Stimulated activated CD4-positive, alpha-beta T cell treated with anti-CD3 and anti-CD28 coated beads, Interleukin-12 subunit alpha, Interleukin-12 subunit beta, amount 100 ng/mL, for 24 hours (primary cell): ENCODE data around the gene ANK3.

ENCODE experiments used
- DNase-seq, 2 experiments: peaks; one replicate each; pipeline ENCODE4 v3.0.0-alpha.2; 2020; ENCODE audit warnings: low read depth in 2 of 2

The ANK3 gene

DNA sequence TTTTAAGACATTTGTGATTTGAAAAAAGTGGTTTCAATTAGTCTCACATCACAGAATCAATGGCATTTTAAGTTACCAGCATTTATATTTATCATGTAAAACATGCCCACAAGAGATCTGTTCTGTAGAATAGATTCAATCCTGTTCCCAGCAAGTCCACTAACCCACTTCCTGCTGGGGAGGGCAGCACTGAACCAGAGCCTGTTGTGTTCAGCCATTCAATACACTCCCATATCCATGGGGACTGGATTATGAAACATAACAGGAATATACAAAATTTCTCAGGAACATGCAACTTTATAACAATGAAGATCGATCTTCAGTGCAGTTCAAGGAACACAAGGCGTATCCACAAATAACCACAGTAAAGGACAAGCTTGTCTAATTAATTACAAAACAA, 24.4 kb upstream of the ANK3 start:
- DNase-seq: no peak

- no peak for DNase-seq
Observed at GRCh38 chr10:60413306-60414012, 23.8 kb upstream of the ANK3 start.

DNA sequence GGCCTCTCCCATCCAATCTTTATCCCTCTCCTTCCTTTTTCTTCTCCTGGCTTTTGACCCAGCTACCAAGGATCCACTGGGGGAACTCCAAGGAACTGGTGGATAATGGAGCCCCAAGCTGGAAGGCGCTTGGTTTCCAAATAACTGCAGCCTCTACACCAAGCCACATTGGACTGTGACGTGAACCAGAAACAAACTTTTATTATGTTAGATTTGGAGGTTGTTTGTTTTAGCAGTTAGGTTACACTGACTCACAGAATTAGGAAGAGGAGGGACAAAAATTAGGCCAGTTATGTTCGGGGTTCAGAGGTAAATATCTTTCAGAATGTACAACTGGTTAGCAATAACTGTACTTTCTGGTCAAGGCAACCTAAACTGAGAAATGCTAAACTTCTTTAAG, 21.3 kb upstream of the ANK3 start:
- no peak for DNase-seq

- DNase-seq: no peak
Observed at GRCh38 chr10:60409202-60409601, 19.5 kb upstream of the ANK3 start.

DNA sequence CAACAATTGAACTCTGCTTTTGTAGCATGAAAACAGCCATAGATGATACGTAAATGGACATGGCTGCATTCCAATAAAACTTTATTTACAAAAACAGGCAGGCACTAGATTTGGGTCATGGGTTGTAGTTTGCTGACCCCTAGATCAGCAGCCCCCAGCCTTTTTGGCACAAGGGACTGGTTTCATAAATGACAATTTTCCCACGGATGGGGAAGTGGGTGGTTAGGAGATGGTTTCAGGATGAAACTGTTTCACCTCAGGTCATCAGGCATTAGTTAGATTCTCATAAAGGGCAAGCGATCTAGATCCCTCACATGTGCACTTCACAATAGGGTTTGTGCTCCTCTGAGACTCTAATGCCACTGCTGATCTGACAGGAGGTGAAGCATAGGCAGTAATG, 16.5 kb upstream of the ANK3 start:
- DNase-seq: no peak

DNA sequence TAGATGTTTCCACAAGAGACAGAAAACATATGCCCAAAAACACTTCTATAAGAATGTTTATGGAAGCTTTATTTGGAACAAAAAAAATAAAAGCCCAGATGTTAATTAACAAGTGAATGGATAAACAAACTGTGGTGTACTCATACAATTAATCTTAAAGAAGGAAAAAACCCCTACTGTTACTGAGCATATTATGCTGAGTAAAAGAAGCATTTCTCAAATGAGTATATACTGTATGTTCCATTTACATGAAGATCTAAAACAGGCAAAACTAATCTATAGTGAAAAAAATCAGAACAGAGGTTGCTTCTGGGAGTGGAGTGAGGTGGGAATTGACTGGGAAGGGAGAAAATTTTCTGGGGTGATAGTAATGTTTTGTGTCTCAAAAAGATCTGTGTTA, 15.5 kb upstream of the ANK3 start:
- no peak for DNase-seq

DNA sequence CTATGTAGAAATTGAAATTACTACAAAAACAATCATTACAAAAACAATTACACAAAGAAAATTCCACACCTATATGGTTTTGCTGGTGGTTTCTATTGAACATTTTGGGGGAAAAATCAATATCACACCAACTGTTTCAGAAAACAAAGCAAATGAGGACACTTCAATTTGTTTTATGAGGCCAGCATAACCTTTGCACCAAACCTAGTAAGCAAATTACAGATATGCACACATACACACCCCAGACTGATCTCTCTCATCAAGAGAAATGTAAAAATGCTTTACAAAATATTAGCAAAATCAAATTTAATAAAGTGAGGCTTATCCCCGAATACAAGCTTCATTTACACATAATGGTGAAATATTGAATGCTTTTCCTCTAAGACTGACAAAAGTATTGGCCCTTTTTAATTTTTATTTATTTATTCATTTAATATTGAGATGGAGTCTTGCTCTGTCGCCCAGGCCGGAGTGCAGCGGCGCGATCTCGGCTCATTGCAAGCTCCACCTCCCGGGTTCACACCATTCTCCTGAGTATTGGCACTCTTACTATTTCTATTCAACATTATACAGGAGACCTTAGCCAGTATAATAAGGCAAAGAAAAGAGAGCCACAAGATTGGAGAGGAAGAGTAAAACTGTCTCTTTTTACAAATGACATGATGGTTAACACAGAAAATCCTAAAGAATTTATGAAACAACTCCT, 13.6 kb upstream of the ANK3 start:
- DNase-seq: no peak

- no peak for DNase-seq
Observed at GRCh38 chr10:60400366-60400765, 10.7 kb upstream of the ANK3 start.

- no peak for DNase-seq
Observed at GRCh38 chr10:60399328-60399727, 9.7 kb upstream of the ANK3 start.

DNA sequence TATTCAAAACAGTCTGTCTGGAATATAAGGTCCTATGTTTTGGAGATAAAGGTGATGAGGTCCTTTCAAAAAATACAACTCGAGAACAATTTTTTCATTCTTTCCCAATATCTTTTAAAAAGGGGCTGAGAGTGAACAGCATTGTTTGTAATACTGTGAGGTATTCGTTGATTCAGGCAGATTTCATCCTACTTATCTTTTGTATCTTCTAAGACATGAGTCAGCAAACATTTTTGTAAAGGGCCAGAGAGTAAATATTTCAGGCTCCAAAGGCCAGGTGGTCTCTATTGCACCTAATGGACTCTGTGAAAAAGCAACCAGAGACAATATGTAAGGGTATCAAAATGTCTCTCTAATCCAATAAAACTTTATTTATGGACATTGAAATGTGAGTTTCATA, 8.1 kb upstream of the ANK3 start:
- no peak for DNase-seq

GRCh38 chr10:60396766-60397165, 7.1 kb upstream of the ANK3 start:
- no peak for DNase-seq

DNA sequence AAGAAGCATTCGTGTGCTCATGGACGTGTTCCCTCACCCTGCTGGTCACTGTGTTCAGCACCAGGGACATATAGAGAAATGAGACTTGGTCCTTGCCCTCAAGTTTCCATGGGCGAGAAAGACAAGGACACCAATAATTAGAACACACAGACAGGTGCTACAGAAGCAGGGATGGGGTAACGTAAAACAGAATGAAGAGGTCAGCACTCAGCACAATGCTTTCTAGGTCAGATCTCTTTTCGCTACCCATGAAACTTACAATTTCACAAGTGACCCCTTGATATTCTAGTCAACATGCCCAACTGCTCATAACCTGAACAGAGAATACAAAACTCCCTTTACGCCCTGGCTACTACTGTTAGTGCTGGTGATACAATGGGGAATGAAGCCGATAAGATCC, 6.0 kb upstream of the ANK3 start:
- DNase-seq: no peak

GRCh38 chr10:60394446-60394845, 4.8 kb upstream of the ANK3 start:
- DNase-seq: no peak

DNA sequence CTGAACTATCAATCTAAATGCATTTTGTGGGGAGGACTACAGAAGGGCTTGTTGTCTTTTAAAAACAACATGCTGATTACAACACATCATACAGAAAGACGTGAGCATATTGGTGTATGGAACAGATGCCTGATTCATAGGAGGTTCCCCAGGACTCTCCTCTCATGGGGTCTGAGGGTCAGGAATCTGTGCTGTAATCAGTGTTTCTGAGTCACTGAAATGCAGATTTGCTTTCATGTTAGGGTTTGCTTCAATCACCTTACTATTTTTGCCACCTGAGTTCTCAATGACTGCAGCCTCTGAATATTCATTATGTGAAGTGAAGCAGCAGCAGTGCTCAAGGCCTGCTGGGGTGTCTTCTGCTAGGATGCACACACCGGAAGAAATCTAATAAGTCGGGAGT, 550 bp upstream of the ANK3 start:
- DNase-seq: no peak

DNA sequence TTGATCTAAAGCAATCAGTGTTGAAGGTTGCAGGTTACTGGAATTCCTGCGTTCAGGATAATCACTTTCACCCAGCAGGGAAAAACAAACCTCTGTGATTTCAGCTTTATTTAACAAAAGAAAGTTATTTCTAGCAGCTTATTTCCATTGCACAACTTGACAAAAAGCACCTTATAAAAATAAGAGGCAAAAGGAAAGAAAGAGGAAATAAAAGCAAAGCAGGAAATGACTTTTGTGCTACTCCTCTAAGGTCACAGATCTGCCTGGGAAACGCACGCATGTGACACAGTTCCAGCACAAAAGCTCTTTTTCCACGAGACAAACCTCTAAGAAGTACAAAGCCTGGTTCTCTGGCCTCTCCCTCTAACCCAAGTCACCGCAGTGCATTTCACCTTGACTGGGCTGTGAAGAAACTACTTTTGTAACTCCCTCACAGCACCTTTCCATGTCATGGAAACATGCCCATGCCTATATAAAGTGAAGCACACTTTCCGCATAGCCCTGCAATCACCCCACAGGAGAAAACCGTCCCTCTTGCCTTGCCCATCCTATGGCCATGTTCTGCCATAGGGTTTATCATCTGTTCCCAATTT, 870 bp downstream of the ANK3 start:
- no peak for DNase-seq

DNA sequence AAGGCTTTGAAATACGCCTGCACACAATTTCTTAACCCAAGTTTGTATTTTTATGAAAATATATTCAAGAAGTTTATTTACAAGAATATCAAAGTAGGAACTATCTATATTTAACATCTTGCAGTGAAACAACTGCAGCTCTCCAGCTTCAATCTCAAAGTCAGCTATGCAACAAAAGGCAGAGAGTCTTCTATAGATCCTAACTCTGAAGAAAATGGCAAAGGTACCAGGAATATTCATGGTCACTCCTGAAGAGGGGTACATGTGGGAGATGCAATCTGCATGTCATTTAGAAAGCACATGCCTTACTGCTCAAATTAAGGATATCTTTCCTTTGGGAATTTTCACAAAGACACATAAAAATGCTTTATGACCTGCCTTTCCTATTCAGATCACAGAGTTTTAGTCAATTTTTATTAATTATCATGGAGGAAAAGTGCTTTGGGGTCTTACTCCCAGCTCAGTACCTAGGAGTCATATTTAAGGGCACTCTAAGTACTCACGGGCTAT, 1.5 kb downstream of the ANK3 start:
- no peak for DNase-seq

DNA sequence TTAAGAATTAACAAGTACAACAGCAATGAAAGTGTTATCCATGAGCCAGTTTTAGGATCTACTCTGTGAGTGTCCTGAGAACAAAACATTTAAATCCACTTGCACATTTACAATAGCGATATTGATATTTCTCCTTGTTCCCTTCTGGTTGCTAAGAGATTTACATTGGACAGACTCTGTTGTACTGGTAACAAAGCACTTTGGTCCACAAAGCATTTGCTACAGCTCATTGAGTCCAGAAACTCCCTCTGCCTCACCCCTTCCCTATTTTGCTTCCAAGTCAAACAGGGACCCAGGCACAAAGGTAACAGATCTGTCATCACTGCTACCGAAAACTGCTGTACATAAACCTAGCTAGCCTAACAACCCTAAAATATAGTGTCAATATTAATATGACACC, 2.1 kb downstream of the ANK3 start:
- DNase-seq: no peak

DNA sequence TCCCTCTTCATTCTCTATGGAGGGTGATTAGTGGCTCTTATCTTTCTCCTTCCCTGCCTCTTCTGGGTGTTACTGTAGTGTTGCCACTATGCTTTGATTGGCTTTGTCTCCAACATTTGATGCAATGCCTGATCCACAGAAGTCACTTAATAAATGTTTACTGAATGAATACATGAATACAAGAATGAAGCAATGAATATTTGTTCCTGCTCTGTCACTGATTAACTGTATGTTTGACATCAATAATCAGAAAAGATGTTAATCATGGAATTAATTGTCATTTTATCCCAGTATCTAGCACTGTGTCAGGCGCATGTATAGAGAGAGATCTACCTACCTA, 4.3 kb downstream of the ANK3 start:
- DNase-seq: no peak

GRCh38 chr10:60384708-60385398, 4.8 kb downstream of the ANK3 start:
- no peak for DNase-seq

DNA sequence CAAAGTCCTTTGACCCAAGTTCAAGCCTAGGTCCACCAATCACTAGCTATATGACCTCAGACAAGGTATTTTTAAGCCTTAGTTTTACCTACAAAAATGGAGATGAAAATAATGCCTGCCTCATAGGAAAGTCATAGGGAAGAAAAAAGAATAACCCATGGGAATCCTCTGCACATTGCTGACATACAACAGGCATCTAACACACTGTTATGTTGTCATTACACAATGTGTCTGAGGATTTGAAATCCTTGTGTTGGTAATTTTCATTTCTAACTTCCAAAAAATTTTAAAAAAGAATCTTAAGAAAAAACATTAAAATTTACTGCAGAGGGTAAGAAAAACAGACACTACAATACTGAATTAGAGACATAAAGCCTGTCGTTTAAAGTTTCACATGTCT, 5.7 kb downstream of the ANK3 start:
- DNase-seq: no peak

DNA sequence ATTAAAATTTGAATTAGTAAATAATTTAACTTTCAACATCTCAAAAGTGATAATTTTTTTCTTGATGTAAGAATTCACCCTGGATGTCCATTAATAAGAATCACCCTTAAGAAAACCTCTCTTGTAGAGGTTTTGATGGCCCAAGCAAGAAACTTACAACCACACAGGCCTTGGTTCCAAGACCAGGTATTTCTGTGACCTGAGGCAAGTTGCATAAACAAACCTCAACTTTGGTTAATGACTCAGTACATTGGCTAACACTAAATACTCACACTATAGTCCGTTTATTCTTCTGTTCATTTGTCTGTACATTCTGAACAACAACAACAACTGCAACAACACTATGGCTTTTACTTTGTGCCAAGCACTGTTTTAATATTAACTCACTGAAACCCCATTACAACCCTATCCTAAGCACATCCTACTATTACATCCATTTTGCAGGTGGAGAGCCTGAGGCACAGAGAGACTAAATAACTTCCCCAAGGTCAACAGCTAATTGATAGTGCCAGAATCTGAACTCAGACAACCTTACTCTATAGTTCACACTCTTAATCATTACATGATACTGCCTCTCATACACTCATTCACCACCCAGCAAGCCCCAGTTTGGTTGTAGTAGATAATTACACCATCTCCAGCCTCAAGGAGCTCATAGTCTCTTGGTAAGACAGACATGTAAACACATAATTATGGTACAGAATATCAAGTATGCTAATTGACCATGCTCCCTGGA, 6.6 kb downstream of the ANK3 start:
- DNase-seq: no peak

DNA sequence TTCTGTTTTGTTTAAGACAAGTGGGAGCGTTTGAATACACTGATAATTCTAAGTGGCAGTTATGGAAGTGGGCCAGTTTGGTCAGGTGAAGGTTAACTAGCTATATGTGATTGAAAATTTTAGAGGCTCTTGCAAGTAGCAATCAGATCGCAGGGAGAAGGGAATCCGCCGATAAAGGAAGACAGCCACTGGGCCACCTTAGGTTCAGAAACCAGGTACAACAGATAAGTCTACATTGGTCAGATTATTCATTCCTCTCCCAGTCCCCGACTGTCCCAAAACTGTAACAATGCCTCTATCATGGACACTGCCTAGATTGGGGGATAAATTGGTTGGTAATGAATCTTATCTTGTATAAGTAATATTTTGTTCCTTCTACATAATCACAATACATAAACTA, 8.9 kb downstream of the ANK3 start:
- DNase-seq: no peak
